HG03159 (cell line): ENCODE measurements around the gene ABCF3.

ENCODE experiments used
- ATAC-seq: cut with Tn5 transposase; IDR thresholded peaks from one replicate; pipeline ENCODE4 v1.9.1; 2021; ENCODE audit warnings: mild to moderate bottlenecking, moderate library complexity; ENCODE audit not compliant: unreplicated experiment

ABCF3 gene

DNA sequence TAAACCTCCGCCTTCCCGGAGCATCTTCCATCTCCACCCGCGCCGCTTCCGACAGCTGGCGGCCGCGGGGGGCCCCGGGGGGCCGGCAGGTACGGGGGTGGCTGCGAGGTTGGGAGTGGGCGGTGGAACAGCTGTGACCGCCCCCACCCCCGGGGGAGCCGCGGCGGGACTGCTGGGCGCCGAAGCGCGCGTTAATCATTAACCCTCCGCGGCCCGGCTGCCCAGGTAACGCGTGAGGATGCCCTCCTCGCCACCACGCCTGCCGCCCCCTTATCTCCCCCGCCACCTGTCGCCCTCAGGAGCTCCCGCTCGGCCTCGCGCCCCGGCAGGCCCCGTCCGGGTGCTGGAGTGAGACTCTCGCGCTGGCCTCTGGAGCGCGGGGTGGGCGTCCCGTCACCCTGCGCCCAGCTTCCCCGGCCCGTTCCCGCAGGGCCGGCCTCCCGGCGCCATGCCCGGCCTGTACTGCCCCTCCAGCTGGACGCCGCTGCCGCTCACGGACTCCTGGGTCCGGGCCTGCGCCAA, 44.1 kb downstream of the ABCF3 start:
- no peak for ATAC-seq

DNA sequence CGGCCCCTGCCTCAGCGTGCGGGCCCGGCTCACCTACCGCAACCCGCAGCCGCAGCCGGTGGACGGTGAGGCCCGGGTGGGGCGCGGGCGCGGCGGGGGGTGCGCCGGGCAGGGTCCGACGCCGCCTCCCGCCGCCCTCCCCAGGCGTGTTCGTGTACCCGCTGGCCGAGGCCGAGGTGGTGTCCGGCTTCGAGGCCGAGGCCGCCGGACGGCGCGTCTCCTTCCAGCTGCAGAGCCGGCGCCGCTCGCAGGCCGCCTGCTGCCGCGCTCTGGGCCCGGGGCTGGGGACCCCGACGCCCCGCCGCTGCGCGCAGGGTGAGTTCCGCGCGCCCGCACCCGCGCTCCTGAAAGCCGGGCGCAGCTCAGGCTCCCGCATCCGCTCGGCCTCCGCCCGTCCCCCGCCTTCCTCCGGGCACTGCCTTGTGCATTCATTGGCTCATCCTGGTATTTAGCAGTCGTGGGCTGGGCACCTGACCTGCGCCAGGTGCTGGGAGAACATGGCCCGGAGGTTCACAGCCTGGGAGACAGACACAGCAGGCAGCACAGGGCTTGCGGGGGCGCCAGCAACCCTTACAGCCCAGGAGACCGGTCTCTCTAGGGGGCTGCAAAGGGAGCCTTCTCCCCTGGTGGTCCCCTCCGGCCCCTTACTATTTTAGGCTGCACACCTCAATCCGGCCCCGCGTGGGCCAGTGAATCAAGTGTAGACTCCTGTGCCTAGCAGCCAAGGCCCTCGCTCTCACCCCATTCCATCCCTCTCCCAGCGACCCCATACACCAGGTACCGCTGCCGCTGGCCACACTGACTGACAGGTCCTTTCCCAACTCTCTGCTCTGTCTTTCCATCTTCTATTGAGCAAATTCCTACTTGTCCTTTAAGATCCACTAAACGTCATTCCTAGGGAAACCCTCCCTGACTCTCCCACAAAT, 44.9 kb downstream of the ABCF3 start:
- ATAC-seq: no peak

DNA sequence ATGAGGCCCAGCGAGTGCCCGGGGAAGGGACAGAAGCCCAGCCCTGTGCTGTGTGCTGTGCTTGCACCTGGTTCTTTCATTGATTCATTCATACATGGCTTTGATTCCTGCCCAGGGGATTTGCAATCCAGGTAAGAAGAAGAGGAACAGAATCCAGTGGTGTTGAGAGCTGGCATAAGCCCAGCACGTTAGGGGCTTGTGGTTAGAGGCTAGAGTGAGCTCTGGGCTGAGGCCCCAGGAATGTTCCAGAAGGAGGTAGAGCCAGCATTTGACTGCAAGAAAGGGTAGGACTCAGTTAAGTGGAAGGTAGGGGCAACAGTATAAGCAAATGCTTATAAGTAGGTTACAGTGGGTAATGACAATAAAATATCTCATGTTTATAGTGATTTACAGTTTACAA, 45.7 kb downstream of the ABCF3 start:
- ATAC-seq: no peak

DNA sequence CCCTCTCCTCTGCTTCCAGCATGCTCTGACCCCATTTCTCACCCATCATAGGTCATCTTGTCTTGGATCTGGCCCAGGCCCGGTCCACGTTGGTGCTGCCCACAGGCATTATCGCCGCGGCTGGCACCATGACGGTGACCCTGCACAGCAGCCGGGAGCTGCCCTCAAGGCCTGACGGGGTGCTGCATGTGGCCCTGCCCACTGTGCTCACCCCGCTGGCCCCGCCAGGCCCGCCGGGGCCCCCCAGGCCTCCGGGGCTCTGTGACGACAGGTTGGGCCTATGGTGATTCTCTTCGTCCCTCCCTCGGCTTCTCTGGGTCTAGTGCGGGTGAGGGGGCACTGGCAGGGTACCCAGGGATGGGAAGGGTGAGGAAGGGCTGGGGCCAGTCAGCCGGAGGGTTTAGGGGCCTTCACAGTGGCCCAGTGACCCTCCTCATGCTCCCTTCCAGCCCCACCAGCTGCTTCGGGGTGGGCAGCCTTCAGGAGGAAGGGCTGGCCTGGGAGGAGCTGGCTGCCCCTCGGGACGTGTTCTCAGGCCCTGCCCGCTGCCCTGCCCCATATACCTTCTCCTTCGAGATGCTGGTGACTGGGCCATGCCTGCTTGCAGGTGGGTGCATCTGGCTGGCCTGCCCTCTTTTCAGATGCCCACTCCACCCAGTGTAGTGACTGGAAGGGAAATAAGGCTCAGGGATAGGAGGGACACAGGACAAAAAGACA, 47.3 kb downstream of the ABCF3 start:
- no peak for ATAC-seq

DNA sequence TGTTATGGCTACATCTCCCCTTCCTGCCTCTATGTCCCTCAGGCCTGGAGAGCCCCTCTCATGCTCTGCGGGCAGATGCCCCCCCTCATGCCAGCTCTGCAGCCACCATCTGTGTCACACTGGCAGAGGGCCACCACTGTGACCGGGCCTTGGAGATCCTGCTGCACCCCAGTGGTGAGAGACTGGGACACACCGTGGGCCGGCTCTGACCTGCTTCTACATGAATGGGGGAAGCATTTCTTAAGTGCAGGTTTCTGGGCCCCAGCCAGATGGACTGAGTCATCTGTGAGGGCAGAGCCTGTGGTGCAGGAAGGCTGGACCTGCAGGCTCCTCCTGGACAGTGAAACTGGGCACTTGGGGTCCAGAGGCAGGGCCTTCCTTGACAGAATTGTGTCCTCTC, 48.2 kb downstream of the ABCF3 start:
- ATAC-seq: no peak

DNA sequence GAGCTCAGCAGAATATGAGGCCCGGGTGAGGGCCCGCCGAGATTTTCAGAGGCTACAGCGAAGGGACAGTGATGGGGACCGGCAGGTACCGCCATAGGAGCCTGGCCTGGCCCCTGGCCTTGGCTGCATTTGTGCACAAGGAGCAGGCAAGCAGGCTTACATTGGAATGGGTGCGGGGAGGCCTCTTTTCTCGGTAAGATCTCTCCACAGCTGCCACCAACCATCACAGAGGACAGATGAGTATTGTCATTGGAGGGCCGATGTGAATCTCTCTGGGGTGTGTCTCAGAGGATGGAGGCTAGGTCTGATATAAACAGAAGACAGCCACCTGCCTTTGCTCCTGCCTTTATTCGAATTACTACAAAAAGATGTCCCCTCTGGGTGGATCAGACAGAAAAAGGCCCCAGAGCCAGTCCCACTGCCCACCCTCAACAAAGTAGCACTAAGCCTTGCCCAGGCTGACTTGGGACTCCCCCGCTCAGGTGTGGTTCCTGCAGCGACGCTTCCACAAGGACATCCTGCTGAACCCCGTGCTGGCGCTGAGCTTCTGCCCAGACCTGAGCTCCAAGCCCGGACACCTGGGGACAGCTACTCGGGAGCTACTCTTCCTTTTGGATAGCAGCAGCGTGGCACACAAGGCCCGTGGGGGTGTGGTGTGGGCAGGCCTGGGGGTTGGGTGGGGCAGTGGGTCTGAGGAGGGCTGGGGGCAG, 48.8 kb downstream of the ABCF3 start:
- no peak for ATAC-seq

DNA sequence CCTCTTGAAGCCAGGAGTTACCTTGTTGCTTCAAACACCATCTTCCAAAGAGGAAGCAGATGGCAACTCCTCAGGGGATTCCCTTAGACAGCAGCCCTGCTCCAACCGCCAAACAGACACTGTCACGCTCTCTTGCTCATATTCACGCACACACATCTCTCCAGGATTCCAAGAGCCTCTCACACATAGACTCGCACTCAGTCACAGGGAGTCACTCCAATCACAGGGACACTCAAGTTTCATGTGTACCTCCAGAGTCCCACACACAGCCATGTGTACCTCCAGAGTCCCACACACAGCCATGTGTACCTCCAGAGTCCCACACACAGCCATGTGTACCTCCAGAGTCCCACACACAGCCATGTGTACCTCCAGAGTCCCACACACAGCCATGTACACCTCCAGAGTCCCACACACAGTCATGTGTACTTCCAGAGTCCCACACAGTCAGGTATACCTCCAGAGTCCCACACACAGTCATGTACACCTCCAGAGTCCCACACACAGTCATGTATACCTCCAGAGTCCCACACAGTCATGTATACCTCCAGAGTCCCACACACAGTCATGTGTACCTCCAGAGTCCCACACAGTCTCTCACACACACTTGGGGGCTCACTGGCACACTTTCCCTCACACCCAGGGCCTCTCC, 49.5 kb downstream of the ABCF3 start:
- ATAC-seq: no peak

DNA sequence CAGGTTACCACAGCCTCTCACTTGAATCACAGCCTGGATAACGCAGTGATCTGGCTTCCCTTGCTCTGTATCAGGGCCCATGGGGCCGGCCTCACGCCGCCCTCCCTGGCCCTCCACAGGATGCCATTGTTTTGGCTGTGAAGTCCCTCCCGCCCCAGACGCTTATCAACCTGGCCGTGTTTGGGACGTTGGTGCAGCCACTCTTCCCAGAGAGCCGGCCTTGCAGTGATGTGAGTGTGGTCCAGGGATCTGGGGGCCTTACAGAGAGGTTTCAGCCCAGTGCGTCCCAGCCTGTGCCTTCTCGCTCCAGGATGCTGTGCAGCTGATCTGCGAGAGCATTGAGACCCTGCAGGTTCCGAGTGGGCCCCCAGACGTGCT, 50.0 kb downstream of the ABCF3 start:
- ATAC-seq: no peak

DNA sequence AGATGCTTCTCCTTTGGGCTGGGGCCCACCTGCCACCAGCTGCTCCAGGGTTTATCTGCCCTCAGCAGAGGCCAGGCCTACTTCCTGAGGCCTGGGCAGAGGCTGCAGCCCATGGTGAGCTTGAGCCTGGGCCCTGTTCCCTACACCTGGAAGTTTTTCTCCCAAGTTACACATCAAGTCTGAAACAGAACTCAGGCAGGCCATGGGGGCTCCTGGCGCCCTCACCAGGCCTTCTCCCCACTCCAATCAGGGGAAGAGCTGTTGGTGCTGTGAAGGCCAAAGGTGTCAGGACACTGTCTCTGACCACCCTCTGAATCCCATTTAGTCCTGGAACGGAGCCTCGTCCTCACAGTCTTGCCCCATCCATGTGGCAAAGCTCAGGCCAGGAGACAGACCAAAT, 50.6 kb downstream of the ABCF3 start:
- ATAC-seq: no peak

DNA sequence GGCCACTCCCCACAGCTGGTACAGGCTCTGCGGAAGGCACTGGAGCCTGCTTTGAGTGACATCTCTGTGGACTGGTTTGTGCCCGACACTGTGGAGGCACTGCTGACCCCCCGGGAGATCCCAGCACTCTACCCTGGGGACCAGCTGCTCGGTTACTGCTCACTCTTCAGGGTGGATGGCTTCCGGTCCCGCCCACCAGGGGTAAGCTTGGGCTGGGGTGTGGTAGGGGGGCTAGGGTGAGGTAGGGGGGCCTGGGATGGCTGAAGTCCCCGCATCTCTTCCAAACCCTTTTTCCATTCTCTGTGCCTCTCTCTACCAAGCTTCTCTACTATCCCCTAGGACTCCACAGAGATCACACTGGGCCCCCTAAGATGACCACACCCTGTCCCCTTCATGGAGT, 51.2 kb downstream of the ABCF3 start:
- no peak for ATAC-seq

DNA sequence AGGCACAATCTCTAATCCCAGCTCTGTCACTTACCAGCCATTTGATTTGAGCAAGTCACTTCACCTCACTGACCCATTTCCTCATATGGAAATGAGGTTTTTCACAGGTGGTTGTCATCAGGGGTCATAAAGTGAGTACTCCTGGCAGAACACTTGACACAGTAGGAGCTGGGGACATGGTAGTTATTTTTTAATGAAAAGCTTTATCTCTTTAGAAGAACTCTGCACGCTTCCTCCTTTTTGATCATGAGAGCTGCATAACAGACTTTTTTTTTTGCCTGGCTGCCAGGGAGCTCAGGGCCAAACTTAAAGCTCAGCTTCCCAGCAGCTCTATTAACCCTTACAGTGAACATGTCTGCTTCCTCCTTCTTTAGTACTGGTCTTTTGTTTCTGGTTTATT, 51.8 kb downstream of the ABCF3 start:
- ATAC-seq: no peak

DNA sequence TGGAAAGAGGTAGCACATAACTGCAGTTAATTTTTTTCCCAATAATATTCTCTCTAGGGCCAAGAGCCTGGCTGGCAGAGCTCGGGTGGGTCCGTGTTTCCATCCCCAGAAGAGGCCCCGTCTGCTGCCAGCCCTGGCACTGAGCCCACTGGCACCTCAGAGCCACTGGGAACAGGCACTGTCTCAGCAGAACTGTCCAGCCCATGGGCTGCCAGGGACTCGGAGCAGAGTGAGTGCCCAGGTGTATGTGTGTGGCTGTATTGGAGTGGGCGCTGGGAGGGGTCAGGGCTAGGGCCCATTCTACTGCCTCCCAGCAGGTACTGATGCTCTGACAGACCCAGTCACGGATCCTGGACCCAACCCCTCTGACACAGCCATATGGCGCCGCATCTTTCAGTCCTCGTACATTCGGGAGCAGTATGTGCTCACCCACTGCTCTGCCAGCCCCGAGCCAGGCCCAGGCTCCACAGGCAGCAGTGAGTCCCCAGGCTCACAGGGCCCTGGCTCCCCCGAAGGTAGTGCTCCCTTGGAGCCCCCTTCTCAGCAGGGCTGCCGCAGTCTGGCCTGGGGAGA, 52.3 kb downstream of the ABCF3 start:
- no peak for ATAC-seq

DNA sequence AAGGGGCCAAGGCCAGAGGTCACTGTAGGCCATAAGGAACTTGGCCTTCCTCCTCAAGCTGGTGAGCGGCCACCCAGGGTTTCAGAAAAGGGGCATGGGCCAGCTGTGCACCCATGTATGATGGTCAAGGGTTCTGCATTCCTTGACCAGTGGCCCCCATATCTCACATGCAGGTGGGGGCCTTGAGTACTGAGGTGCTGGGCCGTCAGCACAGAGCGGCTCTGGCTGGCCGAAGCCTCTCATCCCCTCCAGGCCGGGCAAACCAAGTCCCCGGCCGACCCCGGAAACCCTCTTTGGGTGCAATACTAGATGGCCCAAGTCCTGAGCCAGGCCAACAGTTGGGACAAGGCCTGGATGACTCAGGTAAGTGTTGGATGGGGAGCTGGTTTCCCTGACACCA, 53.2 kb downstream of the ABCF3 start:
- no peak for ATAC-seq

DNA sequence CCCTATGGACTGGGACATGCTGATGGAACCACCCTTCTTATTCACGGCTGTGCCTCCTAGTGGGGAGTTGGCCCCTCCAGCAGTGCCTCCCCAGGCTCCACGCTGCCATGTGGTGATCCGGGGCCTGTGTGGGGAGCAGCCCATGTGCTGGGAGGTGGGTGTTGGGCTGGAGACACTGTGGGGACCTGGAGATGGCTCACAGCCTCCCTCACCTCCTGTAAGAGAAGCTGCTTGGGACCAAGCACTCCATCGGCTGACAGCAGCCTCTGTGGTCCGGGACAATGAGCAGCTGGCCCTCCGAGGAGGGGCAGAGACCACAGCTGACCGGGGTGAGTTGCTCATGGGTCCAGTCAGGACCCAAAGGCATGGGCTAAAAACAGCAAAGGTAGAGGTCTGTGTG, 53.7 kb downstream of the ABCF3 start:
- no peak for ATAC-seq

DNA sequence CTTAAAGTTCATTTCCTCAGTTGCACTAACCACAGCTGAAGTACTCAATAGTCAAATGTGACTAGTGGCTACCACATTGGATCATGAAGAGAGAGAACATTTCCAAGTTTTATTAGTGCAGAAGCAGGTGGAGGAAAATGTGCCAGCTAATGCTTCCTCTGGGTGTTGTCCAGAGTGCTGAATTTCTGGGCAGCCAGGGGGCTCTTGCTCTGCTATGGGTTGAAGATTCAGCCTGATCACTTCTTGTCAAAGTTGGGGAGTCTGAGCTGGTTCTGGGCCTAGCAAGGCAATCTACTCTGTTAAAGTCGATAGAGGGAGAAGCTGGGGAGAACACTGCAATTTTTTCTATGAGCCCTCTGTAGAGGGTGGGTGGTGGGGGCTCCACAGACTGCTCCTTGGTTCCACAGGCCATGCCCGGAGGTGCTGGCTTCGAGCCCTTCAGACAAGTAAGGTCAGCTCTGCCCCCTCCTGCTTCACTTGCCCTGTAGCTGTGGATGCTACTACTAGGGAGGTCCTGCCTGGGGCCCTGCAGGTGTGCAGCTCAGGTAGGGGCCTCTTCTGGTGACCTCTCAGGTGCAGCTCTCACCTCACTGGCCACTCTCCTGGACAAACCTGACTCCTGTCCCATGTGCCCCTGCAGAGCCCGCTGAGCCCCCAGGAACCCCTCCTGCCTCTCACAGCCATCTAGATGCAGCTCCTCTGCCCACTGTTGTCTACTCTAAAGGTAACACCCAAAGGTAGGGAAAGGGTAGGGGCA, 54.6 kb downstream of the ABCF3 start:
- no peak for ATAC-seq

DNA sequence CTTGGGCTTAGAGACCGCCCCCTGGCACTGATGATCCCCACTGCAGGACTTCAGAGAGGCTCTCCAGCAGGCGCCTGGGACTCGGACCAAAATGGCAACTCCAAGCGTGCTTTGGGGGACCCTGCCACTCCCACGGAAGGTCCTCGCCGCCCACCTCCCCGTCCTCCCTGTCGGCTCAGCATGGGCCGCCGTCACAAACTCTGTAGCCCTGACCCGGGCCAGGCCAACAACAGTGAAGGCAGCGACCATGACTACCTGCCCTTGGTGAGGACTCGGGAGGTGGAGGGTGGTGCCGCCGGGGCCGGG, 55.1 kb downstream of the ABCF3 start:
- no peak for ATAC-seq

DNA sequence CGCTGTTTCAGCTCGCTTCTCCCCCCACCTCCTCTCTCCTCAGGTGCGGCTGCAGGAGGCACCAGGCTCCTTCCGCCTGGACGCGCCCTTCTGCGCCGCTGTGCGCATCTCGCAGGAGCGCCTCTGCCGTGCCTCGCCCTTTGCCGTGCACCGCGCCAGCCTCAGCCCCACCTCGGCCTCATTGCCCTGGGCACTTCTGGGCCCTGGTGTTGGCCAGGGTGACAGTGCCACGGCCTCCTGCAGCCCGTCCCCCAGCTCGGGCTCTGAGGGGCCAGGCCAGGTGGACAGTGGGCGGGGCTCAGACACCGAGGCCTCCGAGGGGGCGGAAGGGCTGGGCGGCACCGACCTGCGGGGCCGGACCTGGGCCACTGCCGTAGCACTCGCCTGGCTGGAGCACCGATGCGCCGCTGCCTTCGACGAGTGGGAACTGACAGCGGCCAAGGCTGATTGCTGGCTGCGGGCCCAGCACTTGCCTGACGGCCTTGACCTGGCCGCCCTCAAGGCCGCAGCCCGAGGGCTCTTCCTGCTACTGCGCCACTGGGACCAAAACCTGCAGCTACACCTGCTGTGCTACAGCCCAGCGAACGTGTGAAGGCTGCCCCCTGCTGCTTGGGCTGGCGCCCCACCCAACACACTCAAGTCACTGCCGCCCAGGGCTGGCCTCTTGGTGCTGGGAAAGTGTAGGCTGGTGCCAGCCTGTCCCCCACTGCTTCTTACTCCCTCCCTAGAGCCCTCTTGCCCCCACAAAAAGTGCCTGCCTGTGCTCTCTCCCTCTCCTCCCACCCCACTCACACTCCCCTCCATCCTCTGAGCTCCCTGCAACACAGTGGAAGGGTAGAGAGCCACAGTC, 55.7 kb downstream of the ABCF3 start:
- no peak for ATAC-seq

DNA sequence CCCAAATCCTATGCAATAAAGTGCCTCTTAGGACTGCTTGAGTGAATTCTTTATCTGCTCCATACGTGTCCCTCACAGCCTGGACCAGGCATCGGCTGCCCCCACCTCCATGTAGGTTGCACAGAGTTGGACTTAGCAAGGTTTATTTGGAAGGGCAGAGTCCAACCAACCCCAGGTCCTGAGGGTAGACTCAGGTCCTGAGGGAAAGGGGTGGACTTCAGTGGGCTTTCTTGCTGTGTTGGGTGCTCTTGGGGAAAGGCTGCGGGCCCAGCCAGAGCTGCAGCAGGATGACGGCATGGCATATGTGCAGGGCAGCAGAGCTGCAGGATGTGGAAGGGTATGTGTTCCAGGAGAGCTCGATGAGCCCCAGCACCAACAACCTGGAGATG, 56.3 kb downstream of the ABCF3 start:
- no peak for ATAC-seq
